HG02763 (cell line): ENCODE data around the gene GIT1.
A peak's percentile ranks its signal among the peaks of the same experiment; 100 is the strongest.

Experiments
- ATAC-seq: cut with Tn5 transposase; IDR thresholded peaks from one replicate; pipeline ENCODE4 v1.9.1; 2021; ENCODE audit warnings: mild to moderate bottlenecking, moderate library complexity; ENCODE audit not compliant: unreplicated experiment

GIT1 gene

DNA sequence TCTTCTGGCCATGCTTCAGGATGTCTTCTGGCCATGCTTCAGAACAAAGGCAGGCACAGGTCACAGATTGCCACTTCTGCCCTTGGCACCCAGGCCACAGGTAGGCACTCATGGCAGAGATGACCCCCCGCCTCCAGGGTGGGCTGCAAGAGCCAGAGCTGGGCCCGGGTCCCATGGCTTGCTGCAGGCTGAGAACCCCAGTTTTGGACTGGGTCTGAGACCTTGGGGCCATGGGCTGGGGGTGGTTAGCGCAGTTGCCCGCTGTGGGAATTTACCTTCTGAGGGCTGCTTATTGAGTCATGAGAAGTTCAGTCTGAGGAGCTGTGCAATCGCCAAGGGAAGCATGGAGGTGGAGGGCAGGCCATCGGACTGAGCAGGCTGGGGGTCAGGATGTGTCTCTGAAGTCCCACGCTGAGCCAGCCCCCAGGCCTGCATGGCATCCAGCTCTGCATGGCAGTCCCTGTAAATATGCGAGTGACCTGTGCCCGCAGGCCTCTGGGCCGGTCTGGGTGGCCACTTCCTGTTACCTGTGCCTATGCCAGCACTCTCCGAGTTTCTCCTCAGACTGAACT lies 5.2 kb upstream of the GIT1 start:
- ATAC-seq = no peak

GRCh38 chr17:29593591-29594518 lies 4.4 kb upstream of the GIT1 start:
- ATAC-seq = no peak

DNA sequence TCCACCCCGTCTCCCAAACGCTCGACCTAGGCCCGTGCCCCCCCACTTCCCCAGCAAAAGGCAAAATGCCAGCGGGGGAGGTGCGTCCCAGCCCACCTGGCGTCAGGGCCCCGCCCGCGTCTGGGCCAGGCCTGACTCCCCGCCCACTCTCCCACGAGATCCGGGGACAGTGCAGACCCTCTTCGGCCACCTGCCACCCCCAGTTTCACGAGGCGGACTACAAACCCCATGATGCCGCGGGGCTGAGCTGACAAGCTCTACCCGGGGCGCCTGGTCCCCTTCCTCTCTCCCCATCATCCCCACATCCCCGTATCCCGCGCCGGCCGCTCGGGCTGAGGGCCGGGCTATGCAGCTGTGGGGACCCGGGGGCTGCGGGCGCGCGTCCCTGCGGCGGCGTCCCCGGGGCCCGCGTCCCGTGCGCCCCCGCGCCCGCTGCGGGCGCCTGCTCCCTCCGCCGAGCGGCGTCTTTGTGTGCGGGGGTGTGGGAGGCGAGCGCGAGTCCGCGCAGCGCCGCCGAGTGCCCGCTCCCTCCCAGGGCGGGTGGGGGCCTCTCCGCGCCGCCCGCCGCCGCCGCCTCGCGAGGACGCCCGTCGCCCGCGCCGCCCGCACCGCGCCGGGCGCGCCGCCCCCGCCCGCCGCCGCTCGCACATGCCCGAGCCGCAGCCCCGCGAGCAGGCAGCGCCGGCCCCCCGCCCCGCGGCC lies 3.6 kb upstream of the GIT1 start, which contains the start of gene ANKRD13B:
Gene ANKRD13B (plus strand): TSS at position 283 of the 702 bp plus-strand sequence. CDS start 490 bp downstream, outside the sequence.
- ATAC-seq = no peak

GRCh38 chr17:29591737-29592608 lies 2.5 kb upstream of the GIT1 start:
- ATAC-seq = no peak

DNA sequence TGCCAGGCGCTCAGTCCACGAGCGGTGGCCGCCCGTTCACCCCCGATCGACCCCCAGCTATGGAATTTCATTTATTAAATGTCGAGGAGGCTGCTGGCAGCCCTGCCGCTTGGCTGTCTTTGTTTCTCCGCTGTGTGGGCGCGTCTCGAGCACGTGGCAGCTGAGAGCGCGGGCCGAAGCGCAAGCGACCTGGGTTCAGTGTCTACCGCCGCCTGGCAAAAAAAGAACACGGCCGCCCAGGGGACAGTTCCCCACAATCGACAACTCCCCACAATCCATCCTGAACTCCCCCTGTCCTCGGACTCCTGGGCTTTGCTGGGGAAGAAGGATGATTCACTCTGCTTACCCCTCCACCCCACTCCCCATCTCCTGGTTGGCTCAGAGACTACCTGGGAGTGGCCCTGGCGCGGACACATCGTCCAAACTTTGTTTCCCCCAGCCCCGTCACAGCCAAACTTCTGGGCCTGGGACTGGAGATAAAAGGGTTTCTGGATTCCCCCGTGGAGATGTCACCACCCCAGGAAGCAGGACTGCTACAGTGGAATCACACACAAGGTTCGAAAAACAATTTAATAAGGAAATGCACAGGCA lies 1.8 kb upstream of the GIT1 start:
- no peak for ATAC-seq

GRCh38 chr17:29590411-29591145 lies 1.1 kb upstream of the GIT1 start:
- ATAC-seq = no peak

DNA sequence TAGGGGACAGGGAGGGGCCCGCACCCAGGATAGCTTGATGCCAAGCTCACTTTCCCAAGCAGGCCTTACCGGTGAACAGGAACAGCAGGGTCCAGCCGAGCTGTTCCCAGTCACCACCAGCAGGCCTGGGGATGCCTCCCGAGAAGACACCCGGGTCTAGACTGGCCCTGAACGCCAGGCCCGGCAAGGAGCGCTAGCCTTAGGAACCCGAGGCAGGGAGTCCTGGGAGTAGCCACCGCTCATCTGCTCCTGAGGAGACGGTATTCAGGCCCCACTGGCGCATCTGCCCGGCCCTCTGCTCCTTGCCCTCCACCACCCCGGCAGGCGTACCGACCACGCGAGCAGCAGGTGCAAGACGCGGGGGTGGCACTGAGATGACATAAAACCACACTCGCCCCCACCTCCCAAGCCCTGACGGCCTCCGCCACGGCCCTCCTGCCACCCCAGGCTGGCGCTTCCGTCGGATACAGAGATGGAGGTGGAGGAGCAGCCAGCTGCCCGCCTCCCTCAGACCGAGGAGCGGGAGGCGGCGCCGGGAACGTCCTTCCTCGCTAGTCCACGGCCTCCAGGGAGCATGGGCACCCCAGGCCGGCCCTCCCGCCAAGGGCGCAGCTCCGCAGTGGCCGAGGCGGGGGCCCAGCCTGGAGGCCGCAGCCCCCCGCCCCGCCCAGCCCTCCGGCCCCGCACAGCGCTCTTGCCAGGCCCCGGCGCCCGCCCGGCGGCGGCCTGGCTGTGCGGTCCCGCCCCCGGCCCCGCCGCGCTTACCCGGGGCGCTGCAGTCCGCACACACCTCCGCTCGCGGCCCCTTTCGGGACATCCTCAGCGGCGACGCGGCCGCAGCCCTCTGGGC lies 661 bp downstream of the GIT1 start:
- ATAC-seq = peak; percentile 6

GRCh38 chr17:29588017-29588561 lies 1.4 kb downstream of the GIT1 start:
- ATAC-seq = no peak

GRCh38 chr17:29587591-29587990 lies 1.9 kb downstream of the GIT1 start:
- no peak for ATAC-seq

GRCh38 chr17:29586676-29587469 lies 2.6 kb downstream of the GIT1 start:
- no peak for ATAC-seq

DNA sequence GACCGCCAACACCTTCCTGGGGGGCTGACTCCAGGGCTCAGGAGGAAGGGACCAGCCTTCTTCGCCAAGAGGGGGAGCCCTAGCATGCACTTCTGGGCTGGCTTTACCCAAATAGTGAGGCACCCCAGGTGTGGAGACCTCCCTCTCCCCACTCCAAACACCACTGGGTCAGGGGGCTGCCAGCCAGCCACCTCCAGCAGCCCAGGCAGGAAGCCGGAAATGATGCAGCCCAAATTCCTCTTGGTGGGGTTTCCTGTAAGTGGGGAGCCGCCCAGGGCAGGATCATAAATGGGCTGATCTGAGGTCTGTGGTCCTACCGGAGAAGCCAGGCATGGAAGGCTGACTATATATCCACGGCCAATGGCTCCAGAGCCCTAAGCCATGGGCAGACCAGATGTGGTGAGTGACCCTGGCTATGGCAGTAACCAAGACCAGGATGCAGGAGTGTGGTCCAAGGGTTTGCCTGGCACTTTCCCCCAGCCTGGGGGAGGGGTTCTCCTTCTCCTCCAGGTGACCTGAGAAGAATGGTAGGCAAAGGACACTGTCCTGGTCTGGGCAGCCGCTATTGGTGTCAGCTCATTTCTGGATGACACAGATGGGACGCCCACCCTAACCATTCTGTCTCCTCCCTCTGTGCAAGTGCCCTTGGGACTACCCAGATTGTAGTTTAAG lies 4.2 kb downstream of the GIT1 start:
- no peak for ATAC-seq

GRCh38 chr17:29584452-29585079 lies 4.9 kb downstream of the GIT1 start:
- ATAC-seq = no peak

DNA sequence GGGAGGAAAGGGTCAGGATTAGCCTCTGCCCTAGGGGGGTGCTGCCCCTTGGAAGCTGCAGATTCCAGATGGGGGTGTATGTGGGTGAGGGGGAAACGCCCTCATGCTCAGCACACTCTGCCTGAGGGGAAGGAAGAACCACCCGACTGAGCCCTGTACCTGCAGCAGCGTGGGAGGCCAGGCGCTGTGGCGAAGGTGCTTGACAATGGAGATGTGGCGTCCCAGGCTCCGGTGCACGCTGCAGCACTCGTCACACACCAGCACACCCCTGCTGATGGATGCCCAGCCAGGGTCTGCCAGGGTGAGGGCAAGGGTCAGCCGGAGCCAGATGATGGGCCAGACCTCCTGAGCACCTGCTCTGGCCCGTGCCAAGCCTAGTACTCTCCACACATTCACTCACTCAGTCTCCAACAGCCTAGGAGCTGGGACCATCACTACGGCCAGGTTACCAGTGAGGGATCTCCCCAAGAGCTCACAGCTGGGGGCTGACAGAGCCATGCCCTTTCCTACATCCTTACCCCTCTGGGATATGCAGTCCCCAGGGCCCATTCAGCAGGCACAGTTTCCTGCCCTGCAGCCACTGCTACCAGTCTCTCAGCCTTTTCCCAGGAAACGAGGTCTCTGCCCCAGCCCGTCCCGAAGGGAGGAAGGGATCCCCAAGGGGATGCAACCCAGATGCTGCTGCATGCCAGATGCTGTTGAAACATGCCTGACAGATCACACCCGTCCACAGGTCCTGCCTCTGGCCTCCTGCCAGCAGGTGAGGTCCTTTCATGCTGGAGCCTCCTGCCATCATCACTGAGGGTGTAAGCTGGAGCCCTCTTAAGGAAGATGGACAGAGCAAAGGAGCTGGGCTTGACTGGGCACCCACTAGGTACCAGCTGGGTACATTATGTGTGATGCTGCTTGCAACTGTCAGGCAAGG lies 5.9 kb downstream of the GIT1 start:
- no peak for ATAC-seq

DNA sequence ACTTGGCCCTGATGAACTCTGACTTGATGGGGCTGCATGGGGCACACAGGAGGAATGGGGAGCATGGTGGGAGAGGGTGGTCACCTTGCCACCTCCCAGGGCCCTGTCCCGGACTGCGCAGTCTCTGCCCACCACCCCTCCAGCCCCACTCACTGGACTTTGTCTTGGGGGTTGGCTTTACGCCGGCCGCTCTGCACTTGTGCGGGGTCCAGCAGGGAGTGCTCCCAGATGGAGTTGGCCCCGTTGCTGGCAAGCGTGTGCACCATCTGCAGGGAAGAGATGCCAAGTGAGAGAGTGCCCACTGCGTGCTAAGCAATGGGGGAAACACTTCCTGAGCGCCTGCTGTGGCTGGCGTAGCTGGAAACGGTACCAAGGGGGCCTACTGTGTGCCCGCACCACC lies 6.7 kb downstream of the GIT1 start:
- ATAC-seq = no peak

DNA sequence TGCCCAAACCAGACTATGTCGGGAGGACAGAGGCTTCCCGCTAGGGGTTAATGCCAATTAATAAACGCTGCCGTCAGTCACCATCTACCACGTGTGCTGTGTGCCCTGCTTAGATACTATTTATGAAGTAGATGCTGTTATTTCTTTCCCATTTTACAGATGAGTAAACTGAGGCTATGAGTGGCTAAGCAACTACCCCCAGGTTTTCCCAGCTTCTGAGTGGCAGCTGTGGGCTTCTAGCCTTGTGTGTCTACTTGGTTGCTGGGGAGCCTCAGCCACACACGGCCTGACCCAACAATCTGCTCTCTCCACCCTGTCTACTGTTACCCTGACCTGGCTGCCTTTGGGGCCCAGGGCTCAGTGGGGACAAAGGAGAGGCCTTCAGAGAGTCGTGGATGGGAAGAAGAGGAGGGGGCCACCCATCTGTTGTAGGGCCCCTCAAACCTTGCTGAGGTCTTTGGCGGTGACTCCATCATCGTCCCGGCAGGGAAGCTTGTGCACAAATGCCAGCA lies 7.1 kb downstream of the GIT1 start:
- ATAC-seq = no peak
